22Rv1 (cell line): ENCODE measurements around the gene DUSP1.

Experiments used
- CTCF ChIP-seq: fragments of 450-650 bp; IDR thresholded peaks from 2 replicates; pipeline ENCODE4 v1.5.1; 2017; ENCODE audit warnings: mild to moderate bottlenecking
- ZFX ChIP-seq: fragments of 450-650 bp; IDR thresholded peaks from 2 replicates; pipeline ENCODE4 v1.6.1; 2017; ENCODE audit warnings: antibody characterized with exemption, borderline replicate concordance

- TF ChIP-seq CTCF (no peak), ZFX (no peak)
These were observed 34.4 kb downstream of the DUSP1 start for GRCh38 chr5:172736508-172737135.
